ENCODE measurements around the gene RAE1.
A peak's percentile ranks its signal among the peaks of the same experiment; 100 is the strongest.
"Not testable (repeated sequence)": the region's sequence is repeated elsewhere in the genome, so short reads cannot be mapped to it uniquely, and the experiment has no call there.

RAE1 gene

DNA sequence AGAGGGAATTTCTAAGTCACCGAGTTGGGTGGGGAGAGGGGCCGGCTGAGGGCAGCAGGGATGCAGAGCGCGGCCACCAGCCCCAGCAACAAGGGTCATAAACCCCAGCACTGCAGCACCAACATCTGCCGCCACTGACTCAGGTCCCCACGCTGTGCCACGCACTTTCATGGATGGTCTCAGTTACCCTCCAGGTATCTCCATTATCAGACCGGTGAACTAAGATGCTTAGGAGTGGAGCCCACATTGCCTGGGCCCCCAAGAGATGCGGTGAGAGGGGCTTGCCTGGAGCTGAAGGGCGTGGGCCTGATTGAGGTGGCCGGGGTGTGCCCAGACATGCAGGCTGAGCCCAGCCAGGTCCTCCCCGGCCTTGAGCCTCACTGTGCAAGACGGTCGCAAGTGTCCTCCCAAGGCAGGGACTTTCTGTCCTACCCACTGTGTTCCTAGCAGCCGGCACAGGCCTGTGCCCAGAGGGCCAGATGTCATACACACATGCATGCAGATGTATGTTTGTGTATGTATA lies 59.4 kb downstream of the RAE1 start:
- Mint-ChIP-seq H3K27me3 (no peaks in the 10 kb centered on the region), H3K27ac (peak overlapping the region; percentile 75), H3K4me3 (no peak overlapping the region), H3K4me1 (peaks cover 19% of the 10 kb centered on the region), H3K9me3 (no peaks in the 10 kb centered on the region), H3K36me3 (peaks cover 10% of the 10 kb centered on the region)
- DNase-seq (ENCODE audit: low spot score in 2 of 2), result no peak
- no peak for ATAC-seq (ENCODE audit: low read depth)

DNA sequence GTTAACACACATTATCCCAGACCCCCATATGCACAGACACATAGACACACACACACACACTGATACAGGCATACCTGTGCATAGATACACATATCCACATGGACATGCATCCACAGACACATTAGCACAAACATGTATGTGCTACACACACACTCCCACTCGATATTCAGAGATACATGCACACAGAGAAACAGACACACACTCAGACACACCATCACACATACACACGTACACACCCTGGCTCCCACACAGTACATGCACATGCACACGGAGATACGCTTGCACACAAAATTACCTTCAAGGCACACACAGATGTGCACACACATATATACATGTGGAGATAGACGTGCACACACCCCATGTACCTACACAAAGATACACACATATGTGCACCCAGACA lies 59.9 kb downstream of the RAE1 start:
- no peak for DNase-seq (ENCODE audit: low spot score in 2 of 2)
- H3K27me3 Mint-ChIP-seq, result no peaks in the 10 kb centered on the region
- no peak overlapping the region for H3K4me3 Mint-ChIP-seq
- peak overlapping the region; percentile 75 for H3K27ac Mint-ChIP-seq
- H3K4me1 Mint-ChIP-seq, result peaks cover 19% of the 10 kb centered on the region
- no peaks in the 10 kb centered on the region for H3K9me3 Mint-ChIP-seq
- H3K36me3 Mint-ChIP-seq, result peaks cover 10% of the 10 kb centered on the region
- no peak for ATAC-seq (ENCODE audit: low read depth)

- H3K27ac Mint-ChIP-seq, result no peak overlapping the region
- ATAC-seq (ENCODE audit: low read depth) (no peak), DNase-seq (ENCODE audit: low spot score in 2 of 2) (no peak)
- H3K27me3 Mint-ChIP-seq, result no peaks in the 10 kb centered on the region
- no peak overlapping the region for H3K4me3 Mint-ChIP-seq
- peaks cover 10% of the 10 kb centered on the region for H3K36me3 Mint-ChIP-seq
- peaks cover 19% of the 10 kb centered on the region for H3K4me1 Mint-ChIP-seq
- H3K9me3 Mint-ChIP-seq, result no peaks in the 10 kb centered on the region
Measured at GRCh38 chr20:57411406-57412283, 60.6 kb downstream of the RAE1 start.

DNA sequence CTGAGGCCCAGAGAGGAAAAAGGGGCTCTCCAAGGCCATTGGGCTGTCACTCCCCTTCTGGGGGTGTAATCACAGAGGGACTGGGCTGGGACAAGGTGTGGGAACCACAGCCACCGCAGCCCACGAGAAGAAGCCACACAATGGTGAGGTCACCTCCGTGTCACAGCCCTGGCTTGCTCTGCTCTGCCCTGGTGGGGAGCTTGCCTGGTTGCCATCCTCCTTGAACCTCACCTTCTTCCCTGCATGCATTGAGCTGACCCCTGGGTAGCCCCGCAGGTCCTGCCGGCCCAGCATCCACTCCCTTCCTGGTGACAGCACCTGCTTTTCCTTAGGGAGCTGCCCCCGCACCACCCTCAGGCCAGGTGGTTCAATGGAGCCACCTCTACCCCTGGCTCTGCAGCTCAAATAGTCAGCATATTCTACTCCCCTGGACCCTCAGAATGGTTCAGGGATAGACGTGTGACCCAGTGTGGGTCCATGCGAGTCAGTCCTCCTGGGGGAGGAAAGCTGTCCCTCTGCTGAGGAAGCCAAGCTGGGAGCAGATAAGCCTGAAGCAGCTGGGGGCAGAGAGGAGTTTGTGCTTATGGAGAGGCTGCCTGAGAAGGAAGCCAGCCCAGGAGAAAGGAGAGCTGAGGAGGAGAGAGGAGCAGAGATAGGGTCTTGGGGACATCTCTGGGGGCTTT lies 61.4 kb downstream of the RAE1 start:
- ATAC-seq (ENCODE audit: low read depth), result no peak
- no peak for DNase-seq (ENCODE audit: low spot score in 2 of 2)
- Mint-ChIP-seq H3K9me3 (no peaks in the 10 kb centered on the region), H3K27ac (peak overlapping the region; percentile 69), H3K4me3 (no peak overlapping the region), H3K36me3 (peaks cover 5% of the 10 kb centered on the region), H3K27me3 (peaks cover 2% of the 10 kb centered on the region), H3K4me1 (peaks cover 20% of the 10 kb centered on the region)

DNA sequence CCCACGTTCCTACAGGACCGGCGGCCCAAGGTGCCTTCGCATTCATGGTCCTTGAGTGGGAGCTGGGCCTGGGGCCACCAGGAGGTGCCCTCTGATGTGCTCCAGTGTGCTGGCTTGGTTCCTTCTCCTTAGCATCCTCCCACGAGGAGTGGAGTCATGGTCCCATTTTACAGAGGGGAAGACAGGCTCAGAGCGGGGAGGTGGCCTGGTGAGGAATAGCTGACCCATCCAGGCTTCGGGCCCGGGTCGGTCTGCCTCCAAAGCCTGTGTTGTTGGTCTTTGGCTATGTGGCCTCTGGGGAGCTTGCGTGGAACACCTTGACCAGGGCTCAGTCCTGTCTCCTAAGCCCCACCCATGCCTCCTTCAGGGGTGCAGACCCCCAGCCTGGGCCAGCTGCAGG lies 62.9 kb downstream of the RAE1 start:
- H3K4me3 Mint-ChIP-seq, result no peak overlapping the region
- peaks cover 22% of the 10 kb centered on the region for H3K4me1 Mint-ChIP-seq
- H3K36me3 Mint-ChIP-seq, result no peaks in the 10 kb centered on the region
- peaks cover 2% of the 10 kb centered on the region for H3K27me3 Mint-ChIP-seq
- no peaks in the 10 kb centered on the region for H3K9me3 Mint-ChIP-seq
- ATAC-seq (ENCODE audit: low read depth) (no peak), DNase-seq (ENCODE audit: low spot score in 2 of 2) (no peak)
- no peak overlapping the region for H3K27ac Mint-ChIP-seq

DNA sequence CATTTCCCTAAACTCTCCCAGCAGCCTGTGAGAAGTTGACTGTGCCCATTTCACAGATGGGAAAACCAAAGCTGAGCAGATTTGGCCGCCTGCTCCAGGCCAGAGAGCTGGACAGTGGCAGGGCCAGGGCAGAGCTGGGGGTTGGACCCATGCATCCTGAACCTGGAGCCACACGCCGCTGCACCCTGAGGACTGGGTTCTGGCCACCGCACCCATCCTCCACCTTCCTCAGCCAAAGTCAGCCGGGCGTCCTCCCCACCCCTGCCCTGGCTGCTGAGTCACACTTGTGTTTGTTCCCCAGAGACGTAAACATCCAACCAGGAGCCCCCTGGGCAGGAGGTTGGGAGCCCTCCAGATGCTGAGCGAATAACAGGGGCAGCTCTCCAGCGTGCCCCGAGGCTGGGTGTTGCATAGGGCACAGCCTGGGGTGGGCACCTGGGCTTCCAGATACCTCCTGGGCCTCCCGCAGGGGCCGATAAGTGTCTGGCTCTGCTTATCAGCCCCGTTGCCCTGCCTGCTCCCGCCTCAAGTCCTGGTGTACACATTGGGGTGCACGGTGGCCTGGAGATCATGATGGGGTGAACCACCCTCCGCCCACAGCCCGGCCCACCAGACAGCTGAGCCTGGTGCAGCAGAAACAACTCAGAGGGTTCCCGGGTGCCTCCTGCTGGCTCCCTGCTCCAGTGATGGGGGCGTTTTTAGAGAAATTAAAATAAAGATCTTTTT lies 64.0 kb downstream of the RAE1 start:
- Mint-ChIP-seq H3K27me3 (peaks cover 2% of the 10 kb centered on the region), H3K27ac (no peak overlapping the region), H3K36me3 (no peaks in the 10 kb centered on the region), H3K9me3 (peaks cover 2% of the 10 kb centered on the region), H3K4me1 (peaks cover 15% of the 10 kb centered on the region), H3K4me3 (no peak overlapping the region)
- ATAC-seq (ENCODE audit: low read depth) (no peak), DNase-seq (ENCODE audit: low spot score in 2 of 2) (no peak)

DNA sequence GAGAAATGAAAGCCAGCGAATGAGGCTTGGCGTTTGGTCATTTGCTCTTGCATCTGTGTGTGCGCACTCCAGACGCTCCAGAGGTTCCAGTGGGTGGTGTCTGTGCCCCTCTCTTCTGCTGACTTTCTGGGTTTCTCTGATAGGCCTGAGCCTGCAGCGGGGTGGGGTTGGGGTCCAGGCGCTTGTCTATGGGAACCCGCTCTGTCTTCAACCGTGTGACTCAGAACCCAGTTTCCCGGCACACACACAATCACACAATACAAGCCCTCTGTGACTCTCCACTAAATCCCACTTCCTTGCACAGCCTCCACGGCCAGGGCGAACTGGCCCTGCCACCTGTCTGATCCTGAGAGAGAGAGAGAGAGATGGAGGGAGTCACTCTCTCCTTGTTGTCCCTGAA lies 64.7 kb downstream of the RAE1 start:
- no peak overlapping the region for H3K4me3 Mint-ChIP-seq
- peaks cover 2% of the 10 kb centered on the region for H3K27me3 Mint-ChIP-seq
- peak overlapping the region; percentile 39 for H3K27ac Mint-ChIP-seq
- peaks cover 14% of the 10 kb centered on the region for H3K4me1 Mint-ChIP-seq
- no peak for ATAC-seq (ENCODE audit: low read depth)
- no peak for DNase-seq (ENCODE audit: low spot score in 2 of 2)
- H3K9me3 Mint-ChIP-seq, result peaks cover 2% of the 10 kb centered on the region
- no peaks in the 10 kb centered on the region for H3K36me3 Mint-ChIP-seq

- Mint-ChIP-seq H3K4me3 (no peak overlapping the region), H3K36me3 (no peaks in the 10 kb centered on the region), H3K4me1 (peaks cover 9% of the 10 kb centered on the region), H3K9me3 (peaks cover 2% of the 10 kb centered on the region), H3K27me3 (peaks cover 2% of the 10 kb centered on the region), H3K27ac (peak overlapping the region; percentile 39)
- ATAC-seq (ENCODE audit: low read depth) (no peak), DNase-seq (ENCODE audit: low spot score in 2 of 2) (no peak)
Measured at GRCh38 chr20:57416296-57417022, 65.4 kb downstream of the RAE1 start.

DNA sequence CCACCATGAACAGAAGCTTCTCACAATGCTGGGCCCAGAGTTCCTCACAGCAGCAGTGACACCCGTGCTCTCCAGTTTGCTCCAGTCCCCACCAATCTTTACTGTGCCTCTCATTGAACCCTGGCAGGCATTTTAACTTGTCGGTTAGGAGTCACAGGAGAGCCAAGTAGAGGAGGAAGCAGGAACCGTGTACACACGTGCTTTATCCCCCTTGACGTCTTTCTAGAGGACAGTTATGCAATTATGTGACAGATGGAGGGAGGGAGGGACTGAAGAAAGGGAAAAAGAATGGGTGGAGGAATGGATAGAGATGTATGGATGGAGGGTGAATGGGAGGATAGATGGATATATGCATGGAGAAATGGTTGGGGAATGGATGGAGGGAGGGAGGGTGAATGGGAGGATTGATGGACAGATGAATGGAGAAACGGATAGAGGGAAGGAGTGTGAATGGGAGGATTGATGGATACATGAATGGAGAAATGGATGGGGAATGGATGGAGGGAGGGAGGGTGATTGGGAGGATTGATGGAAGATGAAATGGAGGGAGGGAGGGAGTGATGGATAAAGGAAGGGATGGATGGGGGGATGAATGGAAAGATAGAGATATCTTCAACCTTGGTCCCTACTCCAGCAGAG lies 66.1 kb downstream of the RAE1 start:
- no peak for ATAC-seq (ENCODE audit: low read depth)
- Mint-ChIP-seq H3K36me3 (no peaks in the 10 kb centered on the region), H3K9me3 (peaks cover 2% of the 10 kb centered on the region), H3K27ac (no peak overlapping the region), H3K27me3 (peaks cover 2% of the 10 kb centered on the region), H3K4me1 (peaks cover 9% of the 10 kb centered on the region), H3K4me3 (no peak overlapping the region)
- DNase-seq (ENCODE audit: low spot score in 2 of 2), result no peak

DNA sequence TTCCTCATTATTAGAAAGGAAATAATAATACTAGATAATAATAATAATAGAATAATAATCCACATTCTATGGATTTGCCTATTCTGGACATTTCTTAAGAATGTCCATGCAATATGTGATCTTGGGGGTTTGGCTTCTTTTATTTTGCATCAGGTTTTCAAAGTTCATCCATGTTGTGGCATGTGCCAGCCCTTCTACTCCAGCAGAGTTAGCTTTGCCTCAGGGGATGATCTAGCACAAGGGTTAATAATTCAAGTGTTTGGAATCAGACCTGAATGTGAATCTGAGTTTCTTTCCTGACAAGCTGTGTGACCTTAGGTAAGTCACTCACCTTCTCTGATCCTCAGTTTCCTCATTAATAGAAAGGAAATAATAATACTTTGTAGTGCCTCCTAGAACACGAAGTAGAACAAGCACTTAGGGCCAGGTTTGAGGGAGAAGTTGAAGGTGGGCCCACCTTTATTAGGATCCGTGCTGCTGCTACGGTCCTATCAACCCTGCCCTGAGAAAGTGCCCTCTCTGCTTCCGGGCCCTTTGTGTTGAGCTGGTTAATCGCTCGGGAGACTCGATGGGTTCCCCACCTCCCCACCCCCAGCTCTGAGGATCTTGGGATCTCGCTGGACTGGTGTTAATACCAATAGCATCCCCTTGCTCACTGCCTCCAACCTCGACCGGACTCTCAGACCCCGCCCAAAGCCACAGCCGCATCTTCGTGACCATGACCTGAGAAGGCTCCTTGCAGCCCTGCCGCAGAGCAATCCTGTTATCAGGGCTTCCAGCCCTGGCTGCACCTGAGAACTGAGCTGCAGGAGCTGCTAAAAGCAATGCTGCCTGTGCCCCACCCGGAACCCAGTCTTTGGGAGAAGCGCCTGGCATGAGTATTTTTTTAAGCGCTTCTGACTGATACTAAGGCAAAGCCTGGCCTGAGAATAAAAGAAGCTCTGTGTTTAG lies 67.0 kb downstream of the RAE1 start:
- ATAC-seq (ENCODE audit: low read depth) (no peak), DNase-seq (ENCODE audit: low spot score in 2 of 2) (no peak)
- Mint-ChIP-seq H3K27ac (no peak overlapping the region), H3K27me3 (peaks cover 2% of the 10 kb centered on the region), H3K4me3 (no peak overlapping the region), H3K4me1 (peaks cover 6% of the 10 kb centered on the region), H3K36me3 (no peaks in the 10 kb centered on the region), H3K9me3 (peaks cover 2% of the 10 kb centered on the region)

DNA sequence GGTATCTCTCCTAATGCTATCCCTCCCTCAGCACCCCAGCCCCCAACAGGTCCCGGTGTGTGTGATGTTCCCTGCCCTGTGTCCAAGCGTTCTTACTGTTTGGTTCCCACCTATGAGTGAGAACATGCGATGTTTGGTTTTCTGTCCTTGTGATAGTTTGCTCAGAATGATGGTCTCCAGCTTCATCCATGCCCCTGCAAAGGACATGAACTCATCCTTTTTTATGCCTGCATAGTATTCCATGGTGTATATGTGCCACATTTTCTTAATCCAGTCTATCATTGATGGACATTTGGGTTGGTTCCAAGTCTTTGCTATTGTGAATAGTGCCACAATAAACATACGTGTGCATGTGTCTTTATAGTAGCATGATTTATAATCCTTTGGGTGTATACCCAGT lies 68.4 kb downstream of the RAE1 start:
- not testable (repeated sequence) for H3K4me1 Mint-ChIP-seq; DNase-seq (ENCODE audit: low spot score in 2 of 2); H3K4me3 Mint-ChIP-seq; ATAC-seq (ENCODE audit: low read depth); H3K36me3 Mint-ChIP-seq; H3K9me3 Mint-ChIP-seq; H3K27me3 Mint-ChIP-seq; H3K27ac Mint-ChIP-seq

DNA sequence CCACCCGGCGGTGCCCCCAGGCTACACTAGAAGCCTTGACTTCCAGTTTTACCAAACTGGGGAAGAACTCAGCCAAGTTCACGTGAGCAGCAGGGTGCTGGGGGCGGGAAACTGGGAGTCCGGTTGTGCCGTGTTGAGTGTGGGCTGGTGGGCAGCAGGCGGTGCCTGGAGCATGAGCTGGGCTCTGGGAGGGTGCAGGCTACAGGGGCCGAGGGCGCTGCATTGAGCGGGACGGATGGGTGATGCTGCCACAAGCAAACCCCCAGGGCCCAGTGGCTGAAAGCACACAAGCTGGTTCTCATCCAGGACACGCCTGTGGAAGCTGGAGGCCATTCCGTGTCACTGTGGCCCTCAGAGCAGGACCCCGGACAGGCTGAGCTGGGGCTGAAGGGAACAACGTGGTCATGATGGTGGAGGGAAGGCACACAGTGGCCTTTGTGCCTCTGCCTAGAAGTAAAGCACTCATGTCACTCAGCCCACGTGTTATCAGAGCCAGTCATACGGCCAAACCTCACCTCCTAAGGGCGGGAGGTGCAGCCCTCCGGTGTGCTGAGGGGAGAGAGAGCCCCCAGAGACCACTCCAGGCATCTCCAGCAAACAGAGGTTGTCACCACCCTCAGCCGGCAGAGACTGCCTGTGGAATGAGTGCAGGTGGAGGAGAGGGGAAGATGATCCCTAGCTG lies 69.7 kb downstream of the RAE1 start:
- no peak overlapping the region for H3K4me3 Mint-ChIP-seq
- H3K4me1 Mint-ChIP-seq, result peaks cover 17% of the 10 kb centered on the region
- ATAC-seq (ENCODE audit: low read depth), result no peak
- peaks cover 2% of the 10 kb centered on the region for H3K27me3 Mint-ChIP-seq
- DNase-seq (ENCODE audit: low spot score in 2 of 2), result no peak
- peaks cover 2% of the 10 kb centered on the region for H3K9me3 Mint-ChIP-seq
- no peak overlapping the region for H3K27ac Mint-ChIP-seq
- no peaks in the 10 kb centered on the region for H3K36me3 Mint-ChIP-seq
